ENCODE results near the gene MAS1L.

The MAS1L gene

DNA sequence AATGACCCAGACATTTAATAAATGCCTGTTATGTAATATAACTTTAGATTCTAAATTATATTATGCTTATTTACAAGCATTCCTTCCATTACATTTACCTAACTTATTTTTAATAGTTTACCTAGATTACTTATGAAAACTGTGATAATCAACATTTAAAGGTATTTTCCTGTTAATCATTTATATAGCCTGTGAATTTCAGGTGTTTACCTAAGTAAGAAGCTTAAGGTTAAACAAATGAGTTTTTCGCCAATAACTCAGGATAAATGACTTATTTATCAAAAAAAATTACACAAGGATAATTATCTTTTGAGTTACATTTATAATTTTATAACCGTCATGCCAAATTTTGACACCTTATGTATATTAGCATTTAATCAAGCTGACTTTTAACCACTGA is 36.3 kb upstream of the MAS1L start:
- Histone ChIP-seq H3K9ac (ENCODE audit: low read length) (no peak overlapping the region), H3K4me3 (ENCODE audit: low read length) (no peak overlapping the region), H3K27me3 (replicated peaks; ENCODE audit: control insufficient read depth, insufficient read depth, low read length) (no peaks in the 10 kb centered on the region), H3K4me1 (ENCODE audit: control insufficient read depth, insufficient read depth, low read length) (no peaks in the 10 kb centered on the region), H3K9me3 (ENCODE audit: control insufficient read depth, low read length) (no peaks in the 10 kb centered on the region), H3K36me3 (ENCODE audit: control insufficient read depth, insufficient read depth, low read length, severe bottlenecking) (no peaks in the 10 kb centered on the region)
- DNase-seq (ENCODE audit: low read depth), result no peak

DNA sequence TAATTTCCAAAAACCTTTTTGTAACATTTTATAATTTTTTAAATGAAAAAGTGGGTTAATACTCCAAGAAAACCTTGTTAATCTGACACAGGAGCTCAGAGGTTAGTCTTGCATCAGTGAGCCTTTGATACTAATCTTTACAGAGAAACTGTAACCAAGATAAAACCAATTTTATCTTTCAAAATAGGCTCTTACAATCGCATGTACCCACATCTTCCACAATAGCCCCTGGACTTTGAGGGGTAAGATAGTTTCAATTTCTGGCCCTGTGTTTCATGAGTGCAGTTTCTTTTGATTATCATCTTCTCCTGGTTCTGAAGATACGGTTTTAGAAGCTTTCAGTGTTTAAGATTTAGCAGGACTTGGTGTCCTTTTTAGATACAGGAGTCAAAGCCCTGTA is 34.5 kb upstream of the MAS1L start:
- H3K4me1 ChIP-seq (ENCODE audit: control insufficient read depth, insufficient read depth, low read length), result no peaks in the 10 kb centered on the region
- H3K27me3 ChIP-seq (replicated peaks; ENCODE audit: control insufficient read depth, insufficient read depth, low read length), result no peaks in the 10 kb centered on the region
- DNase-seq (ENCODE audit: low read depth), result no peak
- no peak overlapping the region for H3K9ac ChIP-seq (ENCODE audit: low read length)
- no peaks in the 10 kb centered on the region for H3K36me3 ChIP-seq (ENCODE audit: control insufficient read depth, insufficient read depth, low read length, severe bottlenecking)
- H3K4me3 ChIP-seq (ENCODE audit: low read length), result no peak overlapping the region
- H3K9me3 ChIP-seq (ENCODE audit: control insufficient read depth, low read length), result no peaks in the 10 kb centered on the region

GRCh38 chr6:29521006-29521680 is 33.4 kb upstream of the MAS1L start:
- no peaks in the 10 kb centered on the region for H3K27me3 ChIP-seq (replicated peaks; ENCODE audit: control insufficient read depth, insufficient read depth, low read length)
- no peak for DNase-seq (ENCODE audit: low read depth)
- H3K9ac ChIP-seq (ENCODE audit: low read length), result no peak overlapping the region
- H3K4me3 ChIP-seq (ENCODE audit: low read length), result no peak overlapping the region
- no peaks in the 10 kb centered on the region for H3K4me1 ChIP-seq (ENCODE audit: control insufficient read depth, insufficient read depth, low read length)
- no peaks in the 10 kb centered on the region for H3K9me3 ChIP-seq (ENCODE audit: control insufficient read depth, low read length)
- H3K36me3 ChIP-seq (ENCODE audit: control insufficient read depth, insufficient read depth, low read length, severe bottlenecking), result no peaks in the 10 kb centered on the region

DNA sequence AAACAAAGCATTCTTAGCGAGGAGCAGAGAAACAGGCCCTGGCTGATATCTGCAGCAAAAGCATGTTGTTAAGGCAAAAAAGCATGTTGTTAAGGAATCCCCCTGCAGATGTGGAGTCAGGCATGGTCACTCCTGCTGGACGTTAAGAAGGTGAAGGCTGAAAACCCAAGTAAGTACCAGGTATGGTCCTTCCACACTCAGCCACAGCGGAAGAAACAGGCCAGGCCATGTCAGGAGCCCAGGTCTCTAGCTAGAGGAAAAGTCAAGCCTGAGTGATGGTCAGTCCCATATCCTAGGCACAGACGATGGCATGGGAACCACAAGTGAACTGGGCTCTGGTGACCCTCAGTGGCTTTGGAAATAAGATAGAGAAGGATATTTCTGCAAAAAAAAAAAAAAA is 32.5 kb upstream of the MAS1L start:
- no peak overlapping the region for H3K9ac ChIP-seq (ENCODE audit: low read length)
- H3K4me3 ChIP-seq (ENCODE audit: low read length), result no peak overlapping the region
- DNase-seq (ENCODE audit: low read depth), result no peak
- no peaks in the 10 kb centered on the region for H3K4me1 ChIP-seq (ENCODE audit: control insufficient read depth, insufficient read depth, low read length)
- H3K27me3 ChIP-seq (replicated peaks; ENCODE audit: control insufficient read depth, insufficient read depth, low read length), result no peaks in the 10 kb centered on the region
- no peaks in the 10 kb centered on the region for H3K9me3 ChIP-seq (ENCODE audit: control insufficient read depth, low read length)
- H3K36me3 ChIP-seq (ENCODE audit: control insufficient read depth, insufficient read depth, low read length, severe bottlenecking), result no peaks in the 10 kb centered on the region

- Histone ChIP-seq H3K9me3 (ENCODE audit: control insufficient read depth, low read length) (no peaks in the 10 kb centered on the region), H3K9ac (ENCODE audit: low read length) (no peak overlapping the region), H3K27me3 (replicated peaks; ENCODE audit: control insufficient read depth, insufficient read depth, low read length) (no peaks in the 10 kb centered on the region), H3K36me3 (ENCODE audit: control insufficient read depth, insufficient read depth, low read length, severe bottlenecking) (no peaks in the 10 kb centered on the region), H3K4me1 (ENCODE audit: control insufficient read depth, insufficient read depth, low read length) (no peaks in the 10 kb centered on the region), H3K4me3 (ENCODE audit: low read length) (no peak overlapping the region)
- DNase-seq (ENCODE audit: low read depth), result no peak
Measured at GRCh38 chr6:29519291-29520010, 31.7 kb upstream of the MAS1L start.

GRCh38 chr6:29517728-29518440 is 30.1 kb upstream of the MAS1L start:
- no peaks in the 10 kb centered on the region for H3K4me1 ChIP-seq (ENCODE audit: control insufficient read depth, insufficient read depth, low read length)
- no peak overlapping the region for H3K9ac ChIP-seq (ENCODE audit: low read length)
- peaks cover 4% of the 10 kb centered on the region for H3K27me3 ChIP-seq (replicated peaks; ENCODE audit: control insufficient read depth, insufficient read depth, low read length)
- DNase-seq (ENCODE audit: low read depth), result no peak
- no peak overlapping the region for H3K4me3 ChIP-seq (ENCODE audit: low read length)
- H3K36me3 ChIP-seq (ENCODE audit: control insufficient read depth, insufficient read depth, low read length, severe bottlenecking), result no peaks in the 10 kb centered on the region
- H3K9me3 ChIP-seq (ENCODE audit: control insufficient read depth, low read length), result no peaks in the 10 kb centered on the region

GRCh38 chr6:29517245-29517644 is 29.5 kb upstream of the MAS1L start:
- Histone ChIP-seq H3K4me1 (ENCODE audit: control insufficient read depth, insufficient read depth, low read length) (no peaks in the 10 kb centered on the region), H3K9me3 (ENCODE audit: control insufficient read depth, low read length) (no peaks in the 10 kb centered on the region), H3K4me3 (ENCODE audit: low read length) (no peak overlapping the region), H3K36me3 (ENCODE audit: control insufficient read depth, insufficient read depth, low read length, severe bottlenecking) (no peaks in the 10 kb centered on the region), H3K9ac (ENCODE audit: low read length) (no peak overlapping the region), H3K27me3 (replicated peaks; ENCODE audit: control insufficient read depth, insufficient read depth, low read length) (peaks cover 4% of the 10 kb centered on the region)
- no peak for DNase-seq (ENCODE audit: low read depth)

DNA sequence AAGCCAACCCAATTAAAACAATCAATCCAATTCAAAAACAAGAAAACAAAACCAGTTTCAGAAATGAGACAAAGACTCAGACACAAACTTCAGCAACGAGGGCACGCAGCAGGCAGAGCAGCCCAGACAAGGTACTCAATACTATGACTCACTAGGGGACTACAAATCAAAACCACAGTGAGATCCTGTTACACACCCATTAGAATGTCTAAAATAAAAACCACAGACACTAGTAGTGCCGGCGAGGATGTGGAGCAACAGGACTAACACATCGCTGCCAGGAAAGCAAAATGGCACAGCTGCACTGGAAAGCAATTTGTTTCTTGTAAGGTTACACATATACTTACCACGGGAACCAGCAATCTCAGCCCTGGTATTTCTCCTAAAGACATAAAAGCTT is 28.4 kb upstream of the MAS1L start:
- no peaks in the 10 kb centered on the region for H3K36me3 ChIP-seq (ENCODE audit: control insufficient read depth, insufficient read depth, low read length, severe bottlenecking)
- no peaks in the 10 kb centered on the region for H3K4me1 ChIP-seq (ENCODE audit: control insufficient read depth, insufficient read depth, low read length)
- no peaks in the 10 kb centered on the region for H3K9me3 ChIP-seq (ENCODE audit: control insufficient read depth, low read length)
- H3K9ac ChIP-seq (ENCODE audit: low read length), result no peak overlapping the region
- peak; percentile 63 for DNase-seq (ENCODE audit: low read depth)
- H3K27me3 ChIP-seq (replicated peaks; ENCODE audit: control insufficient read depth, insufficient read depth, low read length), result peaks cover 4% of the 10 kb centered on the region
- H3K4me3 ChIP-seq (ENCODE audit: low read length), result no peak overlapping the region

DNA sequence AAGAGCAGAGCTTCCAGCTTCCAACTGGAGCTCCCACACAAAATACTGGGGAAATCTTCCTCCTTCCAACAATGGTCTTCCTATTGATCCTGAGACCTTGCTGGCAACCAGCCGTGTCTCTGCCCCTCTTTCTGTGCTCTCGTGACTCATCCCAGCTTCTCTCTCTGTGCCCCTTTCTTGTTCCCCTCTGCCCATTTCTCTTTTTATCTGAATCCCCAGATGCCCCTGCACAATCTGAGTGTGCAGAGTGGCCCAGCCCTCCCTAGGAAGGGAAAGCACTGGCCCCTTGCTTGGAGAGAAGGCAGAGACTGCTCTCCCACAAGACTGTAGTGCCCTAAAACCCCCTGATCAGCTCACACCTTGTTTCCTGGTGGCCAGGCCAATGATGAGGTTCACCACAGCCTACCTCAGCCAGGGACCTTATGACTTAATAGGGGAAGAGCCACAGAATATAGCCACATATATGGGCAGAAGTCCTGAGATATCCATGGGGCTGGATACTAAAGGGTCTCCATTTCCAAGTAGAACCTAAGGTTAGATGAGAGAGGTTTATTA is 23.1 kb upstream of the MAS1L start:
- Histone ChIP-seq H3K4me3 (ENCODE audit: low read length) (no peak overlapping the region), H3K36me3 (ENCODE audit: control insufficient read depth, insufficient read depth, low read length, severe bottlenecking) (no peaks in the 10 kb centered on the region), H3K9ac (ENCODE audit: low read length) (no peak overlapping the region), H3K27me3 (replicated peaks; ENCODE audit: control insufficient read depth, insufficient read depth, low read length) (peaks cover 24% of the 10 kb centered on the region), H3K9me3 (ENCODE audit: control insufficient read depth, low read length) (no peaks in the 10 kb centered on the region), H3K4me1 (ENCODE audit: control insufficient read depth, insufficient read depth, low read length) (no peaks in the 10 kb centered on the region)
- DNase-seq (ENCODE audit: low read depth), result no peak

DNA sequence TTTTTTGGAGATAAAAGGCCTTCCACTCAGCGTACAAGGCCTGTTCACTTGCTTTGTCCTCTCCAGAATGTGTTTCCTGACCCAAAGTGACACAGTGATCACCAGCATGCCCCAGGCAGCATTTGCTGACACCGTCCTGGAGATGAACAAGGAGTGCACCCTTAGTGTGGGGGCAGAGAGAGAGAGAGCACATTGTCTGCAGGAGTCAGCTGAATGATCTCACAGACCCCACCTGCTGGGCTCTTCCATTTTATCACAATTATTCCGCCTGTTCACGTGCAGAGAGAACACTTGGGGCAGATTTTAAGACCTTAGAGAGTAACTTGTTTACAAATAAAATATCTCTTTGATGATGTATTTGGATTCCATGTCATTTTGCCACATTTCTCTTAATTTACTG is 22.4 kb upstream of the MAS1L start:
- peaks cover 24% of the 10 kb centered on the region for H3K27me3 ChIP-seq (replicated peaks; ENCODE audit: control insufficient read depth, insufficient read depth, low read length)
- H3K4me1 ChIP-seq (ENCODE audit: control insufficient read depth, insufficient read depth, low read length), result no peaks in the 10 kb centered on the region
- no peaks in the 10 kb centered on the region for H3K36me3 ChIP-seq (ENCODE audit: control insufficient read depth, insufficient read depth, low read length, severe bottlenecking)
- H3K9me3 ChIP-seq (ENCODE audit: control insufficient read depth, low read length), result no peaks in the 10 kb centered on the region
- no peak overlapping the region for H3K4me3 ChIP-seq (ENCODE audit: low read length)
- no peak for DNase-seq (ENCODE audit: low read depth)
- H3K9ac ChIP-seq (ENCODE audit: low read length), result no peak overlapping the region

- Histone ChIP-seq H3K36me3 (ENCODE audit: control insufficient read depth, insufficient read depth, low read length, severe bottlenecking) (no peaks in the 10 kb centered on the region), H3K4me1 (ENCODE audit: control insufficient read depth, insufficient read depth, low read length) (no peaks in the 10 kb centered on the region), H3K4me3 (ENCODE audit: low read length) (no peak overlapping the region), H3K9me3 (ENCODE audit: control insufficient read depth, low read length) (no peaks in the 10 kb centered on the region), H3K9ac (ENCODE audit: low read length) (no peak overlapping the region), H3K27me3 (replicated peaks; ENCODE audit: control insufficient read depth, insufficient read depth, low read length) (peaks cover 24% of the 10 kb centered on the region)
- DNase-seq (ENCODE audit: low read depth), result no peak
Measured at GRCh38 chr6:29509711-29510110, 22.0 kb upstream of the MAS1L start.

Data from adipocyte (in vitro differentiated cells).